Epithelial cell of esophagus (primary cell): ENCODE results near the gene APOA5.

ENCODE experiments used
- DNase-seq: peaks from one replicate; pipeline ENCODE4 v3.0.0; 2010; ENCODE audit warnings: low read depth
- H3K4me3 ChIP-seq: 2 replicates; pipeline ENCODE4 v1.5.1; 2011; ENCODE audit warnings: mild to moderate bottlenecking, low read length, control low read depth
- TF ChIP-seq, protein P1 (sequence below): IDR thresholded peaks from 2 replicates; pipeline ENCODE4 v1.5.1; 2011; ENCODE audit warnings: low read depth, mild to moderate bottlenecking, low read length, control low read depth, inconsistent platforms; ENCODE audit not compliant: insufficient read depth; ENCODE audit errors: missing control alignments

The APOA5 gene

DNA sequence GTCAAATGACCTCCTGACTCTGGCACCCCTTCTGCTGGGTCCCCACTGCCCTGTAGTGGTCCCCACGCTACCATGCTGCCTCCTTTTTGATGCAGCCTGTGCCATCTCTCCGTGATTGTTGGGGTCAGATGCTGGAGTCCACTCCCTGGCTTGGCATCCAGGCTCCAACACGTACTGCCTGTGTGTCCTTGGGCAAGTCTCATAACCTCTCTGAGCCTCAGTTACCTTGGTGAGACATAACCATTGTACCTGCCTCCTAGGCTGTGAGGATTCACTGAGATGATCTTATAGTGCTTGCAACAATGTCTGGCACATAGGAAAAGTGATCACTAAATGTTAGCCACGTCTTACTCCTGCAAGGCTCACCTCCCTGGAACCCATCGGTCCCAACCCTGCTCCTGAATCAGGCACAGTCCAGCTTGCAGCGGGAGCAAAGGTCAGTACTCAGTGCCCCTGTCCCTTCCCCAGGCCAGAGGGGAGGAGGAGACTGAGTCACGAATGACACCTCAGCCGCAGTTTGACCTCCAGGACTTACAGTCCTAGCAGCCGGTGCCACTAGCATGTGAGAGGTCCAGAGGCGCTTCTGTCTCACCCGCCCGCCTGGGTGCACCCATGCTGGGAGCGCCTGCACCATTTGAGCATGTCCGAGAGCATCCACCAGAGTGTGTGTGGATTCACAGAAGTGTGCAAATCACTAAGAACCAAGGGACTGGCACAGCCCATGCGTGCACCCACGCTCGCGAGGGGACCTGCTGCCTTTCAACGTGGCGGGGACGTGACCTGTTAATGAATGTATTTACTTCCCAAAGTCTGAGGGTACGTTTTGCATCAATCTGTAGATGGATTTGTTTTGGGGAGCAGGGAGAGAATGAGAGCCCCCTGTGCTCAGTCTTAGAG lies 34.4 kb upstream of the APOA5 start:
- TF ChIP-seq, protein P1, sequence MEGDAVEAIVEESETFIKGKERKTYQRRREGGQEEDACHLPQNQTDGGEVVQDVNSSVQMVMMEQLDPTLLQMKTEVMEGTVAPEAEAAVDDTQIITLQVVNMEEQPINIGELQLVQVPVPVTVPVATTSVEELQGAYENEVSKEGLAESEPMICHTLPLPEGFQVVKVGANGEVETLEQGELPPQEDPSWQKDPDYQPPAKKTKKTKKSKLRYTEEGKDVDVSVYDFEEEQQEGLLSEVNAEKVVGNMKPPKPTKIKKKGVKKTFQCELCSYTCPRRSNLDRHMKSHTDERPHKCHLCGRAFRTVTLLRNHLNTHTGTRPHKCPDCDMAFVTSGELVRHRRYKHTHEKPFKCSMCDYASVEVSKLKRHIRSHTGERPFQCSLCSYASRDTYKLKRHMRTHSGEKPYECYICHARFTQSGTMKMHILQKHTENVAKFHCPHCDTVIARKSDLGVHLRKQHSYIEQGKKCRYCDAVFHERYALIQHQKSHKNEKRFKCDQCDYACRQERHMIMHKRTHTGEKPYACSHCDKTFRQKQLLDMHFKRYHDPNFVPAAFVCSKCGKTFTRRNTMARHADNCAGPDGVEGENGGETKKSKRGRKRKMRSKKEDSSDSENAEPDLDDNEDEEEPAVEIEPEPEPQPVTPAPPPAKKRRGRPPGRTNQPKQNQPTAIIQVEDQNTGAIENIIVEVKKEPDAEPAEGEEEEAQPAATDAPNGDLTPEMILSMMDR = no peak
- DNase-seq = no peak

DNA sequence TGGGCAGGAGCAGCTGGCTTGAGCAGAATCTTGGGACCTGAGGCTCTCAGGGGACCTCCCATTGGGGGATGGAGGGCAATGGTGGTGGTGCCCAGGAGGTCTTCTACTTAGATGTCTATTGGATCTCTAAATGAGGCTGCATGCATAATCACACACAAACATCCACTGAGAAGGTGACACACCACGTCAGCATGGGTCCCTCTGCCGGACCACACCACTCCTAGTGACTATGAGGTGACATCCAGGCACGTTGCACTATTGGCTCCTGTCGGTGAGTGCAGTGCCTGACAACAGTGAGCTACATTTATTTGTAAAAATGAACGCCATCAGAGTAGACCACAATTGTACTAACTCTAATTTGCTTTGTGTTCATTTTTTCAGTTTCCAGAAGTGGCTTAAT lies 33.8 kb upstream of the APOA5 start:
- H3K4me3 ChIP-seq = no peak overlapping the region
- DNase-seq = no peak
- TF ChIP-seq, protein P1 = no peak

More for the DNA sequence above, 34.4 kb upstream of the APOA5 start:
- no peak overlapping the region for H3K4me3 ChIP-seq

DNA sequence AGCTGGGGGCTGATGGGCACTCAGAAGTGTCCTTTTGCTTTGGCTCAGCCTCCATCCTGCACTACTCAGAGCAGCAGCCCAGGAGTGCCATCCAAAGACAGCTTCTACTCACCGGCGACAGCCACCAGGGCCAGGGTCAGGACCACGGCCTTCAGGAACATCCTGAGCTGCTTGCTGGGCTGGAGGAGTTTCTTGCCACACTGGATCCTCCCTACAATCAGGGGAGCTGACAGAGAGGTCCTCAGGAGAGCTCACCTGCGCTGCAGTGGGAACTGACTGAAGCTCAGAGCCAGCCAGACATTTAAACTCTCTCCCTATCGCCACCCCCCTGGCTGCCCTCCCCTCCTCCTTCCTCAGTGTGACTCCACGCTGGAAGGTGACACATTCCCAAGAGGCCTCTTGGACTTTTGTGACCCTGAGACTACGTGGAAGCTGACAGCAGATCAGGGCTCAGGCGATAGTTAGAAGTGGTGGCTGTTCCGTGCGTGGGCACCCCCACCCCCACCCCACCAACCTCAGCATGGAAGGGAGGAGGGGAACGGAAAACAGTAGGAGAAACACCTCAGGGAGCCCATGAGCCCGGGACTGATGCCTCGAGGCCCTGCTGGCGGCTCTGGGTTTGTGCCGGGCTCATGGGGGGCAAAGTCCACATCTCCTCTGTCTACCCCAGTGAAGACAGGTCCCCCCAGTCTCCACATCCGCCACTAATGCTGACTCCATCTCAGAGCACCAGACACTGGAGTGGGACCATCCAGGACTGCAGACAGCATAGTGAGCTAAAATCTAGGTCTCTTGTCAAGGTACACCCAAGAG lies 31.6 kb upstream of the APOA5 start, which contains the start of gene APOA4:
TSS of gene APOA4 (minus strand) at position 274 of the 813 bp plus-strand sequence. CDS start at position 161, 113 bp downstream.
- TF ChIP-seq, protein P1 = no peak
- no peak for DNase-seq
- no peak within 1 kb of the TSS for H3K4me3 ChIP-seq

DNA sequence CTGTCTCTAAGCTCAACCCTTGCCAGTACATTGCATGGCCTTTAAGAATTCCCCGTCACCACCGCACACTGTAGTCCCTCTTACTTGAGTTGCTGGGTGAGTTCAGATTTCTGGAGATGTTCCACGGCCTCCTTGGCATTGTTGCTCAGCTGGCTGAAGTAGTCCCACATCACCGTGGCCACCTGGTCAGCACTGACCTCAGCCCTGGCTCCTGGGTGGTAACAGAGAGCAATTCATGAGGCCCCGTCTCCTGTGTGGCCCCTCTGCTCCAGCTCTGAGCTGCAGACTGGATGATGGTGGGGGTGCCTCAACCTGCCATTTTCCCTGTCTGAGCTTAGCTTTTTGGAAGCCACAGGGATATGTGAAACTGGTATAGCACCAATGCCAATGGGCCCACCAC lies 30.9 kb upstream of the APOA5 start:
- no peak for DNase-seq
- no peak overlapping the region for H3K4me3 ChIP-seq
- TF ChIP-seq, protein P1 = no peak

DNA sequence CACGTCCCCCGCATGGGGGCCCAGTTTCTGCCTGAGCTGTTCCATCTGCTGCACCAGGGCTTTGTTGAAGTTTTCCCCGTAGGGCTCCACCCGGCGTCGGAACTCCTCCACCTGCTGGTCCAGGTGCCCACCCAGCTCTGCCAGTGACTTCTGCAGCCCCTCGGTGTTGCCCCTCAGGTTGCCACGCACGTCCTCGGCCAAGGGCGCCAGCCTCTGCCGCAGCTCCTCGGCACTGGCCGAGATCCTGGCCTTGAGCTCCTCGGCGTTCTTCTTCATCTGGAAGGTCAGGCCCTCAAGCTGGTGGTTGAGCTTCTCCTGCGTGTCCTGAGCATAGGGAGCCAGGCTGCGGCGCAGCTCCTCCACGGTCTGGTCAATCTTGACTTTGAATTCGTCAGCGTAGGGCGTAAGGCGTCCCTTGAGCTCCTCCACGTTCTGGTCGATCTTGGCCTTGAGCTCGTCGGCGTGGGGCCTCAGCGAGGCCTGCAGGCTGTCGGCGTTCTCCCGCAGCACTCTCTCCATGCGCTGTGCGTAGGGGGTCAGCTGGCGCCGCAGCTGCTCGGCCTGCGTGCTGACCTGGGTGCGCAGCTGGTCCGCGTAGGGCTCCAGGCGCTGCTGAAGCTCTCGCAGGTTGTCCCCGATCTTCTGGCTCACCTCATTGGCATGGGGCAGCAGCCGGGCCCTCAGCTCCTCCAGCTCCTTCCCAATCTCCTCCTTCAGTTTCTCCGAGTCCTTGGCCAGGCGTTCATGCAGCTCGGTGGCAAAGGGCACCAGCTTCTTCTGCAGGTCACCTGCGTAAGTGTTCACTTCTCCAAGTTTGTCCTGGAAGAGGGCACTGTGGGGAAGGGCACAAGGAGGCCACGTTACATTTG lies 29.6 kb upstream of the APOA5 start:
- TF ChIP-seq, protein P1 = no peak
- no peak for DNase-seq
- no peak overlapping the region for H3K4me3 ChIP-seq

DNA sequence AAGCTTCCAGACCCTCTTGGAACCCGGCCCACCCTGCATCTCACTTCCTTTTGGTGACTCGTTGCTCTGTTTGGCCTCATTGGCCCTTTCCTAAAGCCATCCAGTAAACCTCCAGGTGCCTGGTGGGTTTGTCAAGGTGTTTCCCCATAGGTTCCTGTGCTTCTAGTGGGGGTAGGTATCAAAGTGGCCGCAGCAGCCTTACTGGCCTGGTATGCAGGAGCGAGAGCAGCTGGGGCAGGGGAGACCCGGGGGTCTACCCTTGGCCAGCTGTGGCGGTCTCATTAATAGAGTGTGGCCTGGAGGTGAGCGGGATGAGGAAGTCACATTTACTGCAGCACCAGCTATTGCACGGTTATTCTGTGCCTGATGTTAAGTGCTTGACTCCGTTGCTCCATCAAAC lies 27.4 kb upstream of the APOA5 start:
- DNase-seq = no peak
- TF ChIP-seq, protein P1 = no peak
- H3K4me3 ChIP-seq = no peak overlapping the region
